ENCODE results near the gene ST3GAL4.

ST3GAL4 gene

DNA sequence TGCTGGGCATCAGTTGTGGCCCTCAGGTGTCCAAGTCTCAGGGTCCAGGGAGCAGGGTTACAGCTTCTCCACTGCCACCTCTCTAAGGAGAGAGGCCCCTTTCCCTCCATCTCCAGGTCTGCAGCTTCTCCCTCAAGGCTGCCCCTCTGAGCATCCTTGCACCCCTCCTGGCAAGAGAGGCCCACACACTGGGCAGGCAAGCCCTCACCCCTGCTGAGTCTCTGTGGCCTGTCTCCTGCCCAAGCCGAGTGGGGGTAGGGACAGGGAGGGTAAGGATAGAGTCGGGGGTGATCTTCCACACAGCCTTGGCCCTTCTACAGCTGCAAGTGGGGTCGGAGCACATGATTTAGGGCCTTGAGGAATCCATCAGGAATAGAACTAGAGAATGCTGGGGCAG lies 76.6 kb downstream of the ST3GAL4 start:
- TF ChIP-seq, protein P1, sequence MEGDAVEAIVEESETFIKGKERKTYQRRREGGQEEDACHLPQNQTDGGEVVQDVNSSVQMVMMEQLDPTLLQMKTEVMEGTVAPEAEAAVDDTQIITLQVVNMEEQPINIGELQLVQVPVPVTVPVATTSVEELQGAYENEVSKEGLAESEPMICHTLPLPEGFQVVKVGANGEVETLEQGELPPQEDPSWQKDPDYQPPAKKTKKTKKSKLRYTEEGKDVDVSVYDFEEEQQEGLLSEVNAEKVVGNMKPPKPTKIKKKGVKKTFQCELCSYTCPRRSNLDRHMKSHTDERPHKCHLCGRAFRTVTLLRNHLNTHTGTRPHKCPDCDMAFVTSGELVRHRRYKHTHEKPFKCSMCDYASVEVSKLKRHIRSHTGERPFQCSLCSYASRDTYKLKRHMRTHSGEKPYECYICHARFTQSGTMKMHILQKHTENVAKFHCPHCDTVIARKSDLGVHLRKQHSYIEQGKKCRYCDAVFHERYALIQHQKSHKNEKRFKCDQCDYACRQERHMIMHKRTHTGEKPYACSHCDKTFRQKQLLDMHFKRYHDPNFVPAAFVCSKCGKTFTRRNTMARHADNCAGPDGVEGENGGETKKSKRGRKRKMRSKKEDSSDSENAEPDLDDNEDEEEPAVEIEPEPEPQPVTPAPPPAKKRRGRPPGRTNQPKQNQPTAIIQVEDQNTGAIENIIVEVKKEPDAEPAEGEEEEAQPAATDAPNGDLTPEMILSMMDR (IDR thresholded peaks at IDR 0.05; ENCODE audit: borderline replicate concordance, control extremely low read depth, extremely low read depth, insufficient read depth, missing control alignments), result no peak
- no peak for DNase-seq (ENCODE audit: low spot score)
- in situ Hi-C loops (cut with MboI; ENCODE audit: low sequenced_read_pairs, unreplicated experiment), result loop anchor here (25.0 kb wide), 1 partner anchor 905 kb away; no protein-coding TSS in a partner anchor

DNA sequence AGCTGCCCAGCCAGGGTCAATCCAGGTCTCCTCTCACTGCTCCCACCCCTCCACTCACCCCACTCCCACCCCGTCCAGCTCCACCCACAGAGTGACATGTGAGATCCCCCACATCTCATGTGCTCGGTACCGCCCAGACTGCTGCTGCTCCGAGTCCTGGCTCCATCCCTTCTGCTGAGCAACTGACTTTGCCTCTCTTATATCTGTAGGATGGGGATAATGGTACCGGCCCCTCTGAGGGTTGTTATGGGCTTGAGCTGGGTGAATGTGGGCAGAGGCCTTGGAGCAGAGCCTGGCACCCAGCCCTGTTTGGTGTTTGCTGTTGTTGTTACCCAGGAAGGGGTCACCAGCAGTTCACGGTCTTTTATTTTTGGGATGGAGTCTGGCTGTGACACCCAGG lies 77.0 kb downstream of the ST3GAL4 start:
- TF ChIP-seq, protein P1 (IDR thresholded peaks at IDR 0.05; ENCODE audit: borderline replicate concordance, control extremely low read depth, extremely low read depth, insufficient read depth, missing control alignments), result no peak
- in situ Hi-C loops (cut with MboI; ENCODE audit: low sequenced_read_pairs, unreplicated experiment), result loop anchor here (25.0 kb wide), 1 partner anchor 905 kb away; no protein-coding TSS in a partner anchor
- DNase-seq (ENCODE audit: low spot score), result no peak

DNA sequence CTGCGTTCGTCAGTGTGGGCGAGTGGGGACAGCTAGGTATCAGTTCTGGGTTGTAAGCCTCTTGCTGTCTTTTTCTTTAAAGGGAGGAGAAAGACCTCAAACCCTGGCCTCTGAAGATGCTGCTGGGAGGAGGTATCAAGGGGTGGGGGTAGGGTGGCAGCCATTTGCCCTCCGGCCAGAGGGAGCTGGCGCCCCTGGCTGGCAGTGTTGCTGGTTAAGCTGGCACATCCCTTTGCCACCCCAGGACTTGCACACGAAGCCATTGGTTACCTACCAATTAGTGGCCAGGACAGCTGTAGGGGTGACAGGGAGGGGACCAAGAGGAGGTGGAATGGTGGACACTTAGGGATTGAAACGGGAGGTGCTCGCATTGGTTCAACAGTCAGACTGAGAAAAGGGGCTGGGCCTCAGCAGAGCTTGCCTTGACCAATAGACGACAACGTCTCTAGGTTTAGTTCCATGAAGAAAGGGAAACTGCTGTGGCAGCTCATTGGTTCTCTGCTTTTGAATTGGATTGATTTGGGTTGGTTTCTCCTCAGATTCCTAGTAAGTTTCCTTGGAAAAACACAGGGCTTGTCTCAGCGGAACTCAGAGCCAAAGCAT lies 77.9 kb downstream of the ST3GAL4 start:
- in situ Hi-C loops (cut with MboI; ENCODE audit: low sequenced_read_pairs, unreplicated experiment), result loop anchor here (25.0 kb wide), 1 partner anchor 904 kb away; no protein-coding TSS in a partner anchor
- TF ChIP-seq, protein P1 (IDR thresholded peaks at IDR 0.05; ENCODE audit: borderline replicate concordance, control extremely low read depth, extremely low read depth, insufficient read depth, missing control alignments), result no peak
- no peak for DNase-seq (ENCODE audit: low spot score)

DNA sequence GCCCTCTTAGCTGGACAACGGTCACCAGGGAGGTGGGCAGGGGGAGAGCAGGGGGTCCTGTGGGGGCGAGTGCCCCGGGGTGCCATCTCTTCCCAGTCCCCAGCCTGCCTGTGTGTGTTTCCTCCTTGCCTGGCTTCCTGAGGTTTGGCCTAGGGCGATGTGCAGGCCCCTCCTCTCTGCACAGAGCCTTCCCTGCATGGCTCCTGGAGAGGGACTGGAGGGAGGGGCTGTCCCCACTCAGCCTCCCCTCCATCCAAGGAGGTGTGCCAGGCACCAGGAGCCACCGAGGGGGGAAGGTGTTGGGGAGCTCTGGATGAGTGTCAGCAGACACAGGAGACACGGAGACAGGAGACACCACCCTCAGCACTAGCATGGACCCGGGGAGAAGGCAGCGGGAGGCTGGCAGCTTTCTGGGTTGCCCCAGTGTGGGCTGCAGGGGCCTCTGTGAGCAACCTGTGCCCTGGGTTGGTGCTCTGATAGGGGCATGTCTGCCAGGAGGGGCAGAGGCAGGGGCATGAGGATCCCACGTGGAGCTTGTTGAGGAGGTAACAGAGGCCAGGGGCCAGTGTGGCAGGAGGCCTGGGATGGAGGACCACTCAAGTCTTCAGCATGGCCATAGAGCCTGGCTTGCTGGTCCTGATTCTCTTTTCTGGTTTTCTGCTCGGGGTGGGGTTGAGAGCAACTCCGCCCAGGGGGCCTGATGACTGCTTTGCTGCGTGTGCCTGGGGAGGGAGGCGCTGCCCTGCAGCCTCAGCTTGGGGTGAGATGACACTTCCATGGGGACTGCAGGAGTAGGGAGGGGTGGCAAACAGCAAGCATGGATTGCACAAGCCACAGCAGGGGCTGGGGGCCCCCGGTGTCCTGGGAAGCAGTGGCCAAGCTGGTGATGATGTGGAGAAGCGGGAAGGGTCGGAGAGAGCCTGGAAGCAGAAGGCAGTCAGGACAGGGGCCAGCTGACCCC lies 78.8 kb downstream of the ST3GAL4 start:
- TF ChIP-seq, protein P1 (IDR thresholded peaks at IDR 0.05; ENCODE audit: borderline replicate concordance, control extremely low read depth, extremely low read depth, insufficient read depth, missing control alignments), result no peak
- in situ Hi-C loops (cut with MboI; ENCODE audit: low sequenced_read_pairs, unreplicated experiment), result loop anchor here (25.0 kb wide), 1 partner anchor 903 kb away; no protein-coding TSS in a partner anchor
- DNase-seq (ENCODE audit: low spot score), result no peak

DNA sequence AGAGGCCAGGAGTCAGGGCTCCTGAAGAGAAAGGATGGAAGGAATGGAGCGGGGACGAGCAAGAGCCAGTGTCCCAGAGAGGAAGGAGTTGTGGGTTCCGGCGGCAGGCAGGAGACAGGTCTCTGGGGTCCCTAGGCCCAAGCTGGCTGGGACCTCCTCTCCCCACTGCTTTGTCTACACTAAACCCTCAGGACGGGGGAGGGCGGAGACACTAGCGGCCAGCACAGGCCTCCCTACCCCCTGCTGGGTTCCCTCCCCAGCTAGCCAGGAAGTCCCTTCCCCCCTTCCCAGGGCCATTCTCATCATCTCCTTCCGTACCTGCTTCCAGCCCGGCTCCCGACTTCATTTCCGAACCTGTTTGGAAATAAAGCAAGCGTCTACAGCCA lies 79.5 kb downstream of the ST3GAL4 start:
- in situ Hi-C loops (cut with MboI; ENCODE audit: low sequenced_read_pairs, unreplicated experiment), result loop anchor here (25.0 kb wide), 1 partner anchor 902 kb away; no protein-coding TSS in a partner anchor
- no peak for DNase-seq (ENCODE audit: low spot score)
- TF ChIP-seq, protein P1 (IDR thresholded peaks at IDR 0.05; ENCODE audit: borderline replicate concordance, control extremely low read depth, extremely low read depth, insufficient read depth, missing control alignments), result no peak

DNA sequence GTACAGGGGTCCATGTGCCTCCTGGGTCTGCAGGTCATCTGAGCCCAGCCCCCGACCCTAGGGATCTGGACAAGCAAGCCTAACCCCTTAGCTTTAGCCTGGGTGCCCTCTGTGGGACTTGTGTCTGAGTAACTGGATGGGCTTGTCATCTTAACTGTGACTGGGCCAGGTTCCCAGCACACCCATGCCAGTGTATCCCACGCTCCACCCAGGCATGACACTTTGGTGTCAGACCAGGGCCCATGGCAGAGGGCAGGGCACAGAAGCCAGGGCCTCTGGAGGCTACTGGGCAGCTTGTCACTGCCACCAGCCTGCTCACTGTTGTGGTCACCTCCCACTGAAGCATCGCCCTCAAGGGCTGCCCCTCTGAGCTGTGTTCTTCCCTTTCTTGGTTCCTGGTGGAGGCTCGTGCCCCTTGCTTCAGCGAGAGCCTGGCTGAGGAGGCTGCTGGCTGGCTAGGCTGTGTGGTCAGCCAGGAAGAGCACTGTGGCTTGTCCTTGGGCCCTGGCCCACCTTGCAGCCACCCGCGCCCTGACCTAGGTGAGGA lies 80.8 kb downstream of the ST3GAL4 start:
- DNase-seq (ENCODE audit: low spot score), result no peak
- in situ Hi-C loops (cut with MboI; ENCODE audit: low sequenced_read_pairs, unreplicated experiment), result loop anchor here (25.0 kb wide), 1 partner anchor 901 kb away; no protein-coding TSS in a partner anchor
- TF ChIP-seq, protein P1 (IDR thresholded peaks at IDR 0.05; ENCODE audit: borderline replicate concordance, control extremely low read depth, extremely low read depth, insufficient read depth, missing control alignments), result no peak
